ENCODE measurements around the gene OR52B6.

Gene OR52B6

DNA sequence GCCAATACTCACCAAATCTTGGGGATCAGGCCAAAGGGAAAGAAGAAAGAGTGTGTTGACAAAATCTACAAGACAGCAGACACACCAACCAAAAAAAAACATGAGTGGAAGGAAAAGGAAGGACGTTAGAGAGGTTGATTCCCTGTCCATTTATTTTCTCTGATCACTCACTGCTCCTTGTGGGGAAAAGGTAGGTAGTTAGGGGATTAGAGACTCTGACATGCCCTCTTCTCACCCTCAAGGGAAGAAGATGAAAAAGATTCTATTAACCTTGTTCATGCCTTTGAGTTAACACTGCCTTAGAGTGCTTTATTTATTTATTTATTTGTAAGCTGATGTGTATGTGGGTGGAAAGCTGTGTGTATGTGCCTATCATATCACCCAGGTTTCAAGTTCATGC lies 32.2 kb upstream of the OR52B6 start, which contains the start of gene OR52H1:
TSS of gene OR52H1 (minus strand) at position 101 of the 400 bp plus-strand sequence. CDS start 3,035 bp downstream, outside the sequence.
- no peak for TF ChIP-seq ZFX (IDR thresholded peaks at IDR 0.05; ENCODE audit: borderline replicate concordance)
- TF ChIP-seq, protein P1, sequence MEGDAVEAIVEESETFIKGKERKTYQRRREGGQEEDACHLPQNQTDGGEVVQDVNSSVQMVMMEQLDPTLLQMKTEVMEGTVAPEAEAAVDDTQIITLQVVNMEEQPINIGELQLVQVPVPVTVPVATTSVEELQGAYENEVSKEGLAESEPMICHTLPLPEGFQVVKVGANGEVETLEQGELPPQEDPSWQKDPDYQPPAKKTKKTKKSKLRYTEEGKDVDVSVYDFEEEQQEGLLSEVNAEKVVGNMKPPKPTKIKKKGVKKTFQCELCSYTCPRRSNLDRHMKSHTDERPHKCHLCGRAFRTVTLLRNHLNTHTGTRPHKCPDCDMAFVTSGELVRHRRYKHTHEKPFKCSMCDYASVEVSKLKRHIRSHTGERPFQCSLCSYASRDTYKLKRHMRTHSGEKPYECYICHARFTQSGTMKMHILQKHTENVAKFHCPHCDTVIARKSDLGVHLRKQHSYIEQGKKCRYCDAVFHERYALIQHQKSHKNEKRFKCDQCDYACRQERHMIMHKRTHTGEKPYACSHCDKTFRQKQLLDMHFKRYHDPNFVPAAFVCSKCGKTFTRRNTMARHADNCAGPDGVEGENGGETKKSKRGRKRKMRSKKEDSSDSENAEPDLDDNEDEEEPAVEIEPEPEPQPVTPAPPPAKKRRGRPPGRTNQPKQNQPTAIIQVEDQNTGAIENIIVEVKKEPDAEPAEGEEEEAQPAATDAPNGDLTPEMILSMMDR (IDR thresholded peaks at IDR 0.05), result no peak
- H3K27ac ChIP-seq, result no peak within 1 kb of the TSS

DNA sequence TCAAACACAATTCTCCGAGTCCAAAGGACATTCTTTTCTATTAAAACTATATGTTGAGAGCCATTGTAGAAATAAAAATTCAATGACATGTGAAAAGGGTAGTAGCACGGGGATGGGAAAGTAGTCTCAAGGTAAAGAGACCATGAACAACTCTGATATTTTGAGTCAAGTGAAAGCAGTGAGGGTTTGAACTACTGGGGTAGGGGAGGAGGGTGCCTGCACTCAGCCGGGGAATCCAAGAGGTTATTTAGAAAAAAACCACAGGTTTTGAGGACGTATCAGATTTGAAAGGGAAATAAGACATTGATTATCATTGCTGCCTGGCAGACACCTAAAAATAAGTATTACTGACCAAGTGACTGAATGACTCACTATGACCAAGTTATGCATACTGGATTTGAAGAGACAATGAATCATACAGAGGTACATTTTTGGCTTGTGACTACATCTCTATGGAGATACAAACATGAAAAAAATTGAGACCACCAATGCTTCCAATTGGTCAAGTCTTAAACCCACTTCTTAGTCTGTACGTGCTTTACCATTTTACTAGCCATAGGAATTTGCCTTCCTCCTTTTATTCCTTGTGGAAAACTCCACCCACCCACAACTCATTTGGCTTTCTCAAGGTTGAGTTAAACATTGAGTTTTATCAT lies 30.1 kb upstream of the OR52B6 start:
- TF ChIP-seq ZFX (IDR thresholded peaks at IDR 0.05; ENCODE audit: borderline replicate concordance), result no peak
- TF ChIP-seq, protein P1 (IDR thresholded peaks at IDR 0.05), result no peak
- H3K27ac ChIP-seq, result no peak overlapping the region

DNA sequence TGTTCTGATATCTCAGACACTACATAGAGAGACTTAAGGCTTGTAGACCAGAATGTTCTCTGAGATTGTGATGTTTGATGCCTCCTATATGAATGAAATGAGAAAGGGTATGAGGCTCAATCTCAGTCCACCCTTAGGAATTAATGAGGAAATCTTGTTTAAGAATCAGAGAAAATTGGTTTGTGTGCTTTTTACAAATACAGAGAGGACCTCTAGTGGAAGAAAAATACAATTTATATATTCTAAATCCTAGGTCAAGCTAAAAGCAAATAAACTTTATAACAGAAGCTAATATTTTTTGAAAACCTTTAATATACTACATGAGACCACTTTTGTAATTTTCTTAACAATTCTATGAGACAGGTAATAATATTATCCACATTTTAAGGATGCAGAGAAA lies 27.3 kb upstream of the OR52B6 start:
- H3K27ac ChIP-seq, result no peak overlapping the region
- TF ChIP-seq, protein P1 (IDR thresholded peaks at IDR 0.05), result peak; percentile 27
- TF ChIP-seq ZFX (IDR thresholded peaks at IDR 0.05; ENCODE audit: borderline replicate concordance), result no peak

DNA sequence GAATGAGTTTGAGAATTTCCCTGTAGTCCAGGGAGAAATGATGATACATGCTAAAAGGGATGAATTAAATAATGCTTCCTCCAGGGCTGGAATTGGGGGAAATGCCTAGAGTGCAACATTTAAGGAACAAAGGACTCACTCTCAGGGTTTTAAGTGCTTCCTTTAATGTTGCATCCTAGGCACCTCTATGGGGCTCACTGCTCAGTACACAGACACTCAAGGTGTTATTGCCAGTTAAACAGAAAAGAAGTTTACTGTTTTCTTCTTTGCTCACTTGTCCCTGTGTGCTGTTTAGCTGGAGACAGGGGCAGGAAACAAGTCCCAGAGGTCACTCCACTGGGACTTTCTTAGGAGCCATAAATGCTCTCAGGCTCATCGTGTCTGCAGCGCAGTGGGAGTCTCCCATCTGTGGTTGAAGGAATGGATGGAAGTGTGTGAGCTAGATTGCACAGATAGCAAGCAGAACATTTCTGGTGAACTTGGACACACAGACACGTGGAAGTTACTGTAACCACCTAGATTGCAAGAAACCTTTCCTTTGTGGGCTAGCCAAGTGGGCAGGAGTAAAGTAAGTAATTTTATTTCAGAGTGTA lies 24.0 kb upstream of the OR52B6 start:
- H3K27ac ChIP-seq, result no peak overlapping the region
- TF ChIP-seq, protein P1 (IDR thresholded peaks at IDR 0.05), result no peak
- no peak for TF ChIP-seq ZFX (IDR thresholded peaks at IDR 0.05; ENCODE audit: borderline replicate concordance)

DNA sequence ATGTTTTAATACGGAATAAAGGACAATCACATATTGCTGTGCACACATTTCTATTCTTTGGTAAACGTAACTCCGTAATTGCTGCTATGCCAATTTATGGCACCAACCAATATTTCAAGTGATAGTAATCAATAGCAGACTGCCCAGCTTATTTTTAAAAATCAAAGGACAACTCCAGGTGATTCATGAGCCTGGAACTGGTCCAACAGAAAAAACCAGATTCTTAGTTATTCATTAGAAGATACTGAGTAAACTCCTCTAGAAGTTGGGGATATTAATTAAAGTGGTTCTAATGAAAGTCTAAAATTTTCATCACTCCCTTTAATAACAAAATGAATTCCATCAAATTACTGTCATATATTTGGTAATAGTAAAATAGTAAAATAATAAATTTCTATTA lies 22.9 kb upstream of the OR52B6 start:
- H3K27ac ChIP-seq, result no peak overlapping the region
- TF ChIP-seq, protein P1 (IDR thresholded peaks at IDR 0.05), result no peak
- TF ChIP-seq ZFX (IDR thresholded peaks at IDR 0.05; ENCODE audit: borderline replicate concordance), result no peak

DNA sequence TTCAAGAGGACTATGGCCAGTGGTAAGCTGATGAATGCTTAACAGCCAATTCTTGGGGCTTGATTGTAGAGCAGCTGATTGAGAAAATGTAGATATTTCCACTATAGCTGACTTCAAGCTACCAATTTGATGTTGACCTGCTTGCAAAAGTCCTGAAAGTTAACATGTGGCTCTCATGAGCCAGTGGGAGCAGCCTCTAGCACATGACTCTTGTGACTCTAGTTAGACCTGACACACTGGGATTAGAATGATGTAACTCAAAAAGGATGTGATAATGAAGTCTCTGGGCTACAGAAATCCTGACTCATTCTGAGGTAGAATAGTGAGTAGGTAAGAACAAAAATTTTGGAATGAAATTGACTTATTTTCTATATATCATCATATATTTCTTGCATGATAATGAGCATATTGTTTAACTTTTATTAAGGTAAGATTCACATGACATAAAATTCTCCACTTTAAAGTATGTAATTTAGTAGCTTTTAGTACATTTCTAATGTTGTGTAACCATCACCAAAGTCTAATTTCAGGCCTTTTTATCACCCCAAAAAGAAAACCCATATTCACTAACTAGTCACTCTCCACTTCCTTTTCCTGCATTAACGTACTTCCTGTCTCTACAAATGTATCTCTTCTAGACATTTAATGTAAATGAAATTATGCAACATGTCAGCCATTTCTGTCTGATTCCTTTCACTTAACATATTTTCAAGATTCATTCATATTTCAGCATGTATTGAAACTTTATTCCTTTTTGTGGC lies 16.2 kb upstream of the OR52B6 start:
- no peak overlapping the region for H3K27ac ChIP-seq
- TF ChIP-seq, protein P1 (IDR thresholded peaks at IDR 0.05), result no peak
- no peak for TF ChIP-seq ZFX (IDR thresholded peaks at IDR 0.05; ENCODE audit: borderline replicate concordance)

DNA sequence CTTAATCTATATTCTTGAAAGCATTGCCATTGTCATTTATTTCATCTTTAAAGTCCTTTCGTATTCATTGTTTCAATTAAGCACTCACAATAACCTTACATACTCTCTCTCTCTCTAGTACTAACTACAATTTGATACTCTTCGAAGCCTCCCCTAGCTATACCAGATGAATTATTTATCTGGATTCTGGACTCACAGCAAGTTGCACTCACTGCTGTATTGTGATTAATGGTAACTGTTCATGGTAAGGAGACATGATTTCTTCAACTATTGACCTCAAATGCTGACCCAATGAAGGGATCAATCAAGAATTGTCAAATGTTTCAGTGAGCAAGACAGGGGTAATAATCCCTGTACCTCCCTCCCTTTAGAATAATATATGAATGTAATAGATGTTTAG lies 6.0 kb upstream of the OR52B6 start:
- TF ChIP-seq, protein P1 (IDR thresholded peaks at IDR 0.05), result no peak
- TF ChIP-seq ZFX (IDR thresholded peaks at IDR 0.05; ENCODE audit: borderline replicate concordance), result no peak
- no peak overlapping the region for H3K27ac ChIP-seq

All from 22Rv1 (cell line).